IMR-90 (cell line): Measurements from ENCODE around the gene ZNF341. TPM values are rescaled to one million over a fixed set of nuclear protein-coding genes. Genes with fewer than 3 reads are reported as not detected.

ENCODE experiments used
- ATAC-seq: fragments of 200-7000 bp; cut with Tn5 transposase; 2 replicates; pipeline ENCODE4 v1.9.1; 2020; ENCODE audit warnings: low read depth, mild to moderate bottlenecking, moderate library complexity
- BruUV-seq: library from RNA; stranded (reverse); fragments of 400-500 nt; replicated peaks from 2 replicates; lab custom pipeline; 2021; lab: Mats Ljungman, UMichigan
- CTCF ChIA-PET: fragments of 300-600 bp; formaldehyde crosslinking; extraction: SDS; loops from one replicate; lab custom pipeline; 2021; ENCODE audit warnings: antibody characterized with exemption; lab: Yijun Ruan, JAX
- POLR2A ChIA-PET: fragments of 300-600 bp; sonication (Branson Sonifier 250); formaldehyde crosslinking; loops from one replicate; lab custom pipeline; 2022; ENCODE audit warnings: antibody characterized with exemption; ENCODE audit not compliant: unreplicated experiment; lab: Charles Lee
- DNase-seq: peaks from one replicate; pipeline ENCODE4 v3.0.0; 2013
- H2AFZ ChIP-seq: replicated peaks from 2 replicates; pipeline ENCODE3; 2013; ENCODE audit warnings: low read length, mild to moderate bottlenecking; ENCODE audit not compliant: poor library complexity
- H2AK5ac ChIP-seq: 2 replicates; pipeline ENCODE4 v1.6.1; 2013; ENCODE audit warnings: low read depth, low read length, inconsistent platforms
- H2AK9ac ChIP-seq: replicated peaks from 2 replicates; pipeline ENCODE3; 2013; ENCODE audit warnings: mild to moderate bottlenecking, low read depth, low read length, moderate library complexity; ENCODE audit not compliant: poor library complexity
- H2BK120ac ChIP-seq: 2 replicates; pipeline ENCODE4 v1.6.1; 2013; ENCODE audit warnings: low read depth, low read length, inconsistent platforms
- H2BK15ac ChIP-seq: 3 replicates; pipeline ENCODE4 v1.6.1; 2013; ENCODE audit warnings: low read depth, low read length, inconsistent platforms
- H2BK20ac ChIP-seq: 2 replicates; pipeline ENCODE4 v1.6.1; 2013; ENCODE audit warnings: low read depth, mild to moderate bottlenecking, inconsistent platforms, low read length, moderate library complexity
- H2BK5ac ChIP-seq: 2 replicates; pipeline ENCODE4 v1.6.1; 2013; ENCODE audit warnings: mild to moderate bottlenecking, low read depth, low read length, inconsistent platforms; ENCODE audit not compliant: poor library complexity, severe bottlenecking
- H3K14ac ChIP-seq: replicated peaks from 2 replicates; pipeline ENCODE4 v1.6.1; 2013; ENCODE audit warnings: low read depth, low read length, inconsistent platforms
- H3K18ac ChIP-seq: 2 replicates; pipeline ENCODE4 v1.6.1; 2013; ENCODE audit warnings: low read depth, low read length, control low read depth
- H3K23ac ChIP-seq: 2 replicates; pipeline ENCODE4 v1.6.1; 2013; ENCODE audit warnings: low read depth, low read length, inconsistent platforms
- H3K27ac ChIP-seq: 2 replicates; pipeline ENCODE4 v1.5.1; 2013; ENCODE audit warnings: mild to moderate bottlenecking, control low read depth, low read length; ENCODE audit not compliant: insufficient read depth
- H3K27me3 ChIP-seq: 2 replicates; pipeline ENCODE4 v1.6.1; 2013; ENCODE audit warnings: low read length; ENCODE audit not compliant: control insufficient read depth, insufficient read depth
- H3K36me3 ChIP-seq: 2 replicates; pipeline ENCODE4 v1.6.1; 2013; ENCODE audit warnings: low read length, mixed read lengths; ENCODE audit not compliant: control insufficient read depth, insufficient read depth
- H3K4ac ChIP-seq: 2 replicates; pipeline ENCODE4 v1.6.1; 2013; ENCODE audit warnings: low read depth, low read length, inconsistent platforms
- H3K4me1 ChIP-seq: 2 replicates; pipeline ENCODE4 v1.6.1; 2013; ENCODE audit warnings: low read length, mixed read lengths; ENCODE audit not compliant: control insufficient read depth, insufficient read depth
- H3K4me2 ChIP-seq: 2 replicates; pipeline ENCODE4 v1.6.1; 2013; ENCODE audit warnings: low read depth, mild to moderate bottlenecking, control low read depth, low read length, moderate library complexity
- H3K4me3 ChIP-seq: 2 replicates; pipeline ENCODE4 v1.5.1; 2013; ENCODE audit warnings: low read depth, mild to moderate bottlenecking, control low read depth, low read length, moderate library complexity; ENCODE audit not compliant: insufficient read depth
- H3K56ac ChIP-seq: 2 replicates; pipeline ENCODE4 v1.6.1; 2013; ENCODE audit warnings: low read length, inconsistent platforms; ENCODE audit not compliant: insufficient read depth; ENCODE audit errors: extremely low read depth
- H3K79me1 ChIP-seq, 2 experiments: 2 replicates each; pipeline ENCODE4 v1.6.1; 2013; ENCODE audit warnings: low read length in 2 of 2, inconsistent platforms in 1 of 2, low read depth in 1 of 2
- H3K9ac ChIP-seq: 2 replicates; pipeline ENCODE4 v1.6.1; 2013; ENCODE audit warnings: low read depth, low read length, control low read depth
- H3K9me1 ChIP-seq: 2 replicates; pipeline ENCODE4 v1.6.1; 2013; ENCODE audit warnings: low read length, inconsistent platforms; ENCODE audit not compliant: insufficient read depth
- H3K9me3 ChIP-seq: 2 replicates; pipeline ENCODE4 v1.6.1; 2013; ENCODE audit warnings: low read length; ENCODE audit not compliant: control insufficient read depth, insufficient read depth
- H4K20me1 ChIP-seq: 2 replicates; pipeline ENCODE4 v1.6.1; 2013; ENCODE audit warnings: low read length, inconsistent platforms; ENCODE audit not compliant: insufficient read depth
- H4K5ac ChIP-seq: 2 replicates; pipeline ENCODE4 v1.6.1; 2013; ENCODE audit warnings: mild to moderate bottlenecking, low read depth, low read length, control low read depth
- H4K8ac ChIP-seq, 2 experiments: 2 replicates each; pipeline ENCODE4 v1.6.1; 2013; ENCODE audit warnings: low read depth in 2 of 2, low read length in 2 of 2, control low read depth in 1 of 2, inconsistent platforms in 1 of 2
- H4K91ac ChIP-seq: 2 replicates; pipeline ENCODE4 v1.6.1; 2013; ENCODE audit warnings: low read depth, low read length, inconsistent platforms; ENCODE audit not compliant: insufficient read depth
- CEBPB ChIP-seq: IDR thresholded peaks from 2 replicates; pipeline ENCODE4 v1.6.1; 2012; ENCODE audit warnings: low read depth, low read length, improper control_type of control experiment
- MAZ ChIP-seq: IDR thresholded peaks from 2 replicates; pipeline ENCODE4 v1.6.1; 2012; ENCODE audit warnings: low read depth, mild to moderate bottlenecking, low read length, improper control_type of control experiment, moderate library complexity, borderline replicate concordance
- RCOR1 ChIP-seq: IDR thresholded peaks from 2 replicates; pipeline ENCODE4 v1.6.1; 2012; ENCODE audit warnings: mild to moderate bottlenecking, low read length, improper control_type of control experiment; ENCODE audit not compliant: insufficient replicate concordance
- WGBS, 2 experiments: methylation state at CpG; one replicate each; pipeline versions ENCODE4 v1.1.5 to v1.1.7; 2013; ENCODE audit warnings: missing lambda C conversion rate in 2 of 2; ENCODE audit not compliant: insufficient read length in 1 of 2; ENCODE audit errors: extremely low coverage in 2 of 2; 5-methylcytosine and 5-hydroxymethylcytosine counted together
- dilution Hi-C: fragments of 300-500 bp; cut with HindIII; formaldehyde crosslinking; loops from one replicate; pipeline ENCODE4 v1.14.3; 2018; ENCODE audit warnings: low sequenced_read_pairs; ENCODE audit not compliant: unreplicated experiment
- in situ Hi-C: fragments of 300-500 bp; cut with MboI; formaldehyde crosslinking; loops from 3 replicates; pipeline ENCODE4 v1.14.3; 2019; ENCODE audit warnings: low sequenced_read_pairs, inconsistent platforms, mixed read lengths
- intact Hi-C: fragments of 100-400 bp; cut with micrococcal nuclease; formaldehyde crosslinking; loops from 2 replicates; pipeline ENCODE4 v1.10.0; 2022
- polyA plus RNA-seq, 3 experiments: library from polyadenylated mRNA; depleted of rRNA; stranded (reverse); fragments of >200 nt; gene quantifications; 2 replicates each; pipeline ENCODE4 v1.2.3, GENCODE V29; 2012; ENCODE audit warnings: low replicate concordance in 1 of 3
- total RNA-seq: library from RNA; depleted of rRNA; stranded (reverse); fragments of >200 nt; gene quantifications from 2 replicates; pipeline ENCODE4 v1.2.3, GENCODE V29; 2012

Gene ZNF341
- total and polyA plus RNA-seq, 2 of the 4 experiments (the other 2 are of a cell fraction): 1.1 to 3.4 TPM

GRCh38 chr20:33838035-33838864 is 106.5 kb downstream of the ZNF341 start (continued):
- TF ChIP-seq MAZ: no peak

- no peak overlapping the region for H2BK20ac ChIP-seq
- no CpG with 5 or more reads among the region's 3 CpGs for WGBS, 2 experiments
- dilution Hi-C loops (no loop called here), in situ Hi-C loops (no loop called here), intact Hi-C loops (no loop called here)
- no peak overlapping the region for H3K14ac ChIP-seq
- H3K27me3 ChIP-seq: no peaks in the 10 kb centered on the region
- H2AK5ac ChIP-seq: no peak overlapping the region
- no peak overlapping the region for H3K23ac ChIP-seq
- no peak overlapping the region for H3K4me2 ChIP-seq
- H2BK5ac ChIP-seq: no peak overlapping the region
- DNase-seq (no peak), ATAC-seq (no peak)
- H3K9ac ChIP-seq: no peak overlapping the region
- no peak overlapping the region for H3K4ac ChIP-seq
- H3K18ac ChIP-seq: no peak overlapping the region
- H4K8ac ChIP-seq: no peak overlapping the region
- H2AK9ac ChIP-seq: no peak overlapping the region
- H3K4me1 ChIP-seq: peaks cover 12% of the 10 kb centered on the region
- POLR2A ChIA-PET: interaction anchor here (0.5 kb wide), 1 partner anchor 186 kb away, joined by 5 read pairs; no protein-coding TSS in a partner anchor
- peaks cover 94% of the 10 kb centered on the region for H4K20me1 ChIP-seq
- H3K36me3 ChIP-seq: no peaks in the 10 kb centered on the region
- H4K91ac ChIP-seq: no peak overlapping the region
- H3K4me3 ChIP-seq: no peak overlapping the region
- CTCF ChIA-PET: no interaction called here
- no peak overlapping the region for H4K5ac ChIP-seq
- no peak overlapping the region for H3K27ac ChIP-seq
- peaks cover 42% of the 10 kb centered on the region for H3K9me1 ChIP-seq
- no peak overlapping the region for H2BK120ac ChIP-seq
- TF ChIP-seq RCOR1 (no peak), CEBPB (no peak)
- BruUV-seq: no TSS peak
- no peak overlapping the region for H2BK15ac ChIP-seq
- H2AFZ ChIP-seq: no peak overlapping the region
- H3K9me3 ChIP-seq: no peaks in the 10 kb centered on the region
- H3K79me1 ChIP-seq: peaks cover 63 to 94% of the 10 kb centered on the region in 2 experiments
- no peak overlapping the region for H3K56ac ChIP-seq
These were observed 107.8 kb downstream of the ZNF341 start for GRCh38 chr20:33839591-33839990.
